OCI-LY7 (cell line): ENCODE results near the gene RNASET2.
A peak's percentile ranks its signal among the peaks of the same experiment; 100 is the strongest.

Experiments
- EZH2phosphoT487 ChIP-seq: fragments of 200-600 bp; sonication (generic); IDR thresholded peaks from 2 replicates; pipeline ENCODE4 v1.6.1; 2018; ENCODE audit warnings: low read depth, borderline replicate concordance, mild to moderate bottlenecking, mixed run types, antibody characterized with exemption, low read length, moderate library complexity, mixed read lengths
- TF ChIP-seq, protein P1 (sequence below): fragments of 200-600 bp; sonication (generic); conservative IDR thresholded peaks from 2 replicates; pipeline ENCODE4 v1.5.1; 2014; ENCODE audit warnings: mild to moderate bottlenecking, antibody characterized with exemption, low read length, moderate library complexity, mixed read lengths

- TF ChIP-seq, protein P1, sequence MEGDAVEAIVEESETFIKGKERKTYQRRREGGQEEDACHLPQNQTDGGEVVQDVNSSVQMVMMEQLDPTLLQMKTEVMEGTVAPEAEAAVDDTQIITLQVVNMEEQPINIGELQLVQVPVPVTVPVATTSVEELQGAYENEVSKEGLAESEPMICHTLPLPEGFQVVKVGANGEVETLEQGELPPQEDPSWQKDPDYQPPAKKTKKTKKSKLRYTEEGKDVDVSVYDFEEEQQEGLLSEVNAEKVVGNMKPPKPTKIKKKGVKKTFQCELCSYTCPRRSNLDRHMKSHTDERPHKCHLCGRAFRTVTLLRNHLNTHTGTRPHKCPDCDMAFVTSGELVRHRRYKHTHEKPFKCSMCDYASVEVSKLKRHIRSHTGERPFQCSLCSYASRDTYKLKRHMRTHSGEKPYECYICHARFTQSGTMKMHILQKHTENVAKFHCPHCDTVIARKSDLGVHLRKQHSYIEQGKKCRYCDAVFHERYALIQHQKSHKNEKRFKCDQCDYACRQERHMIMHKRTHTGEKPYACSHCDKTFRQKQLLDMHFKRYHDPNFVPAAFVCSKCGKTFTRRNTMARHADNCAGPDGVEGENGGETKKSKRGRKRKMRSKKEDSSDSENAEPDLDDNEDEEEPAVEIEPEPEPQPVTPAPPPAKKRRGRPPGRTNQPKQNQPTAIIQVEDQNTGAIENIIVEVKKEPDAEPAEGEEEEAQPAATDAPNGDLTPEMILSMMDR, result peak; percentile 77
- no peak for TF ChIP-seq EZH2phosphoT487
Measured at GRCh38 chr6:166989427-166990032, 33.2 kb upstream of the RNASET2 start.
